Tibial nerve (tissue), 4 donors: ENCODE data around the gene MYOM1. TPM values are rescaled to one million over a fixed set of nuclear protein-coding genes. Genes with fewer than 3 reads are reported as not detected.

ENCODE experiments used
- DNase-seq, 2 donors: peaks; one replicate each; pipeline ENCODE4 v3.0.0-alpha.2; 2019; ENCODE audit warnings: low spot score in 2 of 2
- H3K27ac ChIP-seq, 4 donors: fragments of 200-600 bp; sonication (generic) in 3 of 4; one replicate each; pipeline ENCODE4 v1.5.1; 2017 to 2019; ENCODE audit warnings: mild to moderate bottlenecking in 1 of 4
- H3K27me3 ChIP-seq, 2 donors: fragments of 200-600 bp; sonication (generic) in 1 of 2; one replicate each; pipeline versions ENCODE4 v1.5.1 to v1.6.0; 2017 to 2019
- H3K36me3 ChIP-seq, 3 donors: fragments of 200-600 bp; sonication (generic); one replicate each; pipeline ENCODE4 v1.5.1; 2018 to 2019
- H3K4me1 ChIP-seq, 4 donors: fragments of 200-600 bp; sonication (generic) in 3 of 4; one replicate each; pipeline ENCODE4 v1.5.1; 2017 to 2019
- H3K4me3 ChIP-seq, 4 donors: fragments of 200-600 bp; sonication (generic) in 3 of 4; one replicate each; pipeline ENCODE4 v1.5.1; 2017 to 2019; ENCODE audit warnings: mild to moderate bottlenecking in 1 of 4, moderate library complexity in 1 of 4
- H3K9me3 ChIP-seq, 4 donors: fragments of 200-600 bp; sonication (generic) in 3 of 4; one replicate each; pipeline ENCODE4 v1.5.1; 2017 to 2019
- CTCF ChIP-seq, 5 experiments: fragments of 200-600 bp in 3 of 5; fragments of 450-650 bp in 2 of 5; sonication (generic) in 3 of 5; IDR thresholded peaks; one replicate each; pipeline ENCODE4 v1.5.1; 2016 to 2019; ENCODE audit warnings: antibody characterized with exemption in 5 of 5, mild to moderate bottlenecking in 3 of 5, moderate library complexity in 2 of 5
- EP300 ChIP-seq, 2 donors: sonication (generic); formaldehyde crosslinking; IDR thresholded peaks; one replicate each; pipeline ENCODE4 v1.6.1; 2017; ENCODE audit warnings: antibody characterized with exemption in 2 of 2, mild to moderate bottlenecking in 1 of 2
- POLR2A ChIP-seq, 2 donors: fragments of 450-650 bp; IDR thresholded peaks; one replicate each; pipeline ENCODE4 v1.6.1; 2017; ENCODE audit warnings: antibody characterized with exemption in 2 of 2, mild to moderate bottlenecking in 2 of 2, moderate library complexity in 2 of 2
- WGBS, 2 donors: methylation state at CpG; one replicate each; pipeline ENCODE4 v1.1.5; 2018; 5-methylcytosine and 5-hydroxymethylcytosine counted together
- total RNA-seq, 4 donors: library from RNA; depleted of rRNA; stranded (reverse); fragments of >200 nt; gene quantifications; one replicate each; pipeline ENCODE4 v1.1.0, GENCODE V29; 2016

Gene MYOM1
- total RNA-seq, 4 donors from 2014 or later: 3.0 to 8.1 (median 5.6) TPM

- H3K27ac ChIP-seq: no peak overlapping the region
- H3K9me3 ChIP-seq: no peaks in the 10 kb centered on the region
- 54 to 60% methylated on average over 3 of the region's 3 CpGs for WGBS, 2 donors
- no peak for TF ChIP-seq EP300 (IDR thresholded peaks at IDR 0.05)
- no peak for TF ChIP-seq POLR2A (IDR thresholded peaks at IDR 0.05)
- TF ChIP-seq CTCF (IDR thresholded peaks at IDR 0.05): no peak
- no peak for DNase-seq
- no peaks in the 10 kb centered on the region for H3K36me3 ChIP-seq
- no peak overlapping the region for H3K4me3 ChIP-seq
- no peaks in the 10 kb centered on the region for H3K27me3 ChIP-seq
- H3K4me1 ChIP-seq: no peaks in the 10 kb centered on the region
These were observed 135.6 kb downstream of the MYOM1 start for GRCh38 chr18:3084206-3084605.

- no peak overlapping the region for H3K4me3 ChIP-seq
- H3K9me3 ChIP-seq: no peaks in the 10 kb centered on the region
- no peak for DNase-seq
- no peaks in the 10 kb centered on the region for H3K36me3 ChIP-seq
- WGBS, 2 donors: 56 to 62% methylated on average over 3 of the region's 3 CpGs
- H3K4me1 ChIP-seq: no peaks in the 10 kb centered on the region
- no peaks in the 10 kb centered on the region for H3K27me3 ChIP-seq
- no peak overlapping the region for H3K27ac ChIP-seq
- TF ChIP-seq EP300 (IDR thresholded peaks at IDR 0.05): no peak
- TF ChIP-seq POLR2A (IDR thresholded peaks at IDR 0.05): no peak
- TF ChIP-seq CTCF (IDR thresholded peaks at IDR 0.05): no peak
These were observed 136.0 kb downstream of the MYOM1 start for GRCh38 chr18:3083766-3084165.

- Histone ChIP-seq H3K4me1 (no peaks in the 10 kb centered on the region), H3K27me3 (no peaks in the 10 kb centered on the region), H3K36me3 (no peaks in the 10 kb centered on the region), H3K4me3 (no peak overlapping the region), H3K9me3 (no peaks in the 10 kb centered on the region), H3K27ac (no peak overlapping the region)
- no peak for DNase-seq
- TF ChIP-seq POLR2A (IDR thresholded peaks at IDR 0.05): no peak
- no peak for TF ChIP-seq EP300 (IDR thresholded peaks at IDR 0.05)
- no peak for TF ChIP-seq CTCF (IDR thresholded peaks at IDR 0.05)
- WGBS, 2 donors: 30 to 37% methylated on average over 3 of the region's 3 CpGs
These were observed 138.2 kb downstream of the MYOM1 start for GRCh38 chr18:3081584-3081991.

GRCh38 chr18:3079653-3080052 is 140.1 kb downstream of the MYOM1 start:
- no peak for DNase-seq
- Histone ChIP-seq H3K4me3 (no peak overlapping the region), H3K36me3 (no peaks in the 10 kb centered on the region), H3K9me3 (no peaks in the 10 kb centered on the region), H3K27ac (no peak overlapping the region), H3K4me1 (peaks cover 0 to 5% (median 2%) of the 10 kb centered on the region in 4 donors), H3K27me3 (no peaks in the 10 kb centered on the region)
- no peak for TF ChIP-seq EP300 (IDR thresholded peaks at IDR 0.05)
- TF ChIP-seq POLR2A (IDR thresholded peaks at IDR 0.05): no peak
- no peak for TF ChIP-seq CTCF (IDR thresholded peaks at IDR 0.05)
- WGBS, 2 donors: 58 to 67% methylated on average over 4 of the region's 4 CpGs

- DNase-seq: no peak
- no peak overlapping the region for H3K4me3 ChIP-seq
- no peaks in the 10 kb centered on the region for H3K36me3 ChIP-seq
- TF ChIP-seq EP300 (IDR thresholded peaks at IDR 0.05) (no peak), POLR2A (IDR thresholded peaks at IDR 0.05) (no peak), CTCF (IDR thresholded peaks at IDR 0.05) (no peak)
- no peaks in the 10 kb centered on the region for H3K9me3 ChIP-seq
- WGBS, 2 donors: 30 to 34% methylated on average over 9 of the region's 9 CpGs
- H3K27me3 ChIP-seq: no peaks in the 10 kb centered on the region
- peak overlapping the region in 2 of 4 donors; percentile 36 to 48 for H3K27ac ChIP-seq
- peaks cover 0 to 16% (median 2%) of the 10 kb centered on the region in 4 donors for H3K4me1 ChIP-seq
These were observed 144.3 kb downstream of the MYOM1 start for GRCh38 chr18:3075491-3075890.
